Measurements from ENCODE around the gene ACOT11. TPM values are rescaled to one million over a fixed set of nuclear protein-coding genes. Genes with fewer than 3 reads are reported as not detected.

The ACOT11 gene
- polyA plus RNA-seq, 12 donors = 3.6 to 12.4 (median 6.5) TPM; not detected in 1

DNA sequence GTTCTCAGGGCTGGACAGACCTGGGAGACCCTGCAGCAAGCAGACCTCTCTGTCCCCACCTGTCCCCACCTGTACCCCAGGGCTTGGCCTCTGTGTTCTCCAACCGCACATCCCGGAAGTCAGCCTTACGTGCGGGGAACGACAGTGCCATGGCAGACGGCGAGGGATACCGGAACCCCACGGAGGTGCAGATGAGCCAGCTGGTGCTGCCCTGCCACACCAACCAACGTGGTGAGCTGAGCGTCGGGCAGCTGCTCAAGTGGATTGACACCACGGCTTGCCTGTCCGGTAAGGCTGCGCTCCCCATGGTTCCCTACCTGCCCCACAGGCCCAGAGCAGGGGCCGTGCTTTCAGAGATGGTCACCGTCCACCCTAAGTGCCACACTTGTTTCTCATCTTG lies 36.5 kb downstream of the ACOT11 start:
- no peak for DNase-seq

DNA sequence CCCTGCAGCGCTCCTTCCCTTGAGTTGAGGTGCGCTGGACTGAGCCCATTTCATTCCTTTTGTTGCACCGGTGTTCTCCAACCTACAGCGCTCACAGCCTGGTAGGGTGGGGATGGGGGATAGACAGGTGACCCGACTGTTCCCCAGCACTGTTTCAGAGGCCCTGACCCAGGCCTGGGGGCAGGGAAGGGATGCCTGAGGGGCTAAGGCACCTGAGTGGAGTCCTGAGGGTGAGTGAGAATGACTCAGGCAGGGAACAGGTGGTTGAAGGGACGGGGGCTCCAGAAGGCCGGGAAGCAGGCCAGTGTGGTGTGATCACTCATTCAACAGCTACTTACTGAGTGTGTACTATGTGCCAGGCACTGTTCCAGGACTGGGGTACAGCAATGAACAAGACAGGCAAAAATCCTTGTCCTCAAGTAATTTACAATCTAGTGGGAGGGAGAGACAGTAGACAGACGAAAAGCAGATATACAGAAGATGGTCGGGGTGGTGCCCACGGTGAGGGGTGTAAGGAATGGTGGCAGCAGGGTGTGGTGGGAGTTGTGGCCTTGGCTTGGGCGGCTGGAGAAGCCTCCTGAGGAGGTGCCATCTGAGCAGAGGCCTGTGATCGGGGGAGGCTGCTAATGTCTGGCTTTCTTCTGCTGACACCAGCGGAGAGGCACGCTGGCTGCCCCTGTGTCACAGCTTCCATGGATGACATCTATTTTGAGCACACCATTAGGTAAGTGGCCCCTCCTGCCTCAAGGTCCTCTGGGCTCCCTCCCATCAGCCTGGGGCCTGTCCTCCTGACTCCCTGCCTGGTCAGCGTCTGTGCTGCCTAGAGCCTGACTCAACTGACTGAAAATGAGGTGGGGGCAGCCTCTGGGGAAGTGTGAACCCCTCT lies 37.4 kb downstream of the ACOT11 start:
- no peak for DNase-seq

DNA sequence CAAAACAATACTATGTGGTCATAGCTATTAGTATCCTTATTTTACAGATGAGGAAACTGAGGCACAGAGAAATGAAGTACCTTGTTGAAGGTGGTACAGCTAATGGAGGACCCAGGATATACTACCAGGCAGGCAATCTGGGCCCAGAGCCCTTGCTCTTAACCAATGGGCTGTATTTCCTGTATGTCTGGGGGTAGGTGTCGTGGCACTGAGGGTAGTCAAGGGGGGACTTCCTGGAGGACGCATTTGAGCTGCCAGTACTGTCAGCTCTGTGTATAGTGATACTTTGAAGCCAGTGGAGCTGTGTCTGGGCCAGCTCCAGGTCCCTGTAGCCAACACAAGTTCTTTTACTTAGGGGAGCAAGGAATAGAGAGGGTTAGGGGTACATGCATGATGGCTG lies 40.3 kb downstream of the ACOT11 start:
- no peak for DNase-seq

DNA sequence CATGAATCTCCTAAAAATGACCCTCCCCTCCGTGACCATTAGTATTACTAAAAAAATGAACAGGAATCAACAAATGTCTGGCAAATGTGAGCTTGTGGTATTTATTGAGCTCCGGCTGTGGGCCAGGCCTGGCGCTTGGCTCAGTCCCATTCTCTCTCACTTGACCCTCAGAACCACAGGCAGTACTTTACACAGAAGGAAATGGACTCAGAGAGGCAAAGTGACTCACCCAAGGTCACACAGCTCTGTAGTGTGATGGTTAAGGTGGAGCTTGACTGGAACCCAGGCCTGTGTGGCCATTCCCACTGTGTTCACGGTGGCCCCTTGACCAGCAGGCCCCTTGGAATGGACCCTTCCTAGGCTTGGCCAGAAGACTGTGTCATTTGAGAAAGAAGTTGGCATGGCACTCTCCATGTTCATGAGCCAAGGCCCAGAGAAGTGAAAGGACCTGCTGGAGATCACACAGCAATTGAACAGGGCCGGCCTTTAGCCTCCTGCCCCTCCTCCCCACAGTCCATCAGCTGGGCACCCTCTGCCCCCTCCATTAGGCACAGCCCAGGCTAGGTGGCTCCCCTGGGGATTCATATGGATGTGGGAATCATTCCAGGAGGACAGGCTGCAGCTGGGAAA lies 43.2 kb downstream of the ACOT11 start:
- no peak for DNase-seq

DNA sequence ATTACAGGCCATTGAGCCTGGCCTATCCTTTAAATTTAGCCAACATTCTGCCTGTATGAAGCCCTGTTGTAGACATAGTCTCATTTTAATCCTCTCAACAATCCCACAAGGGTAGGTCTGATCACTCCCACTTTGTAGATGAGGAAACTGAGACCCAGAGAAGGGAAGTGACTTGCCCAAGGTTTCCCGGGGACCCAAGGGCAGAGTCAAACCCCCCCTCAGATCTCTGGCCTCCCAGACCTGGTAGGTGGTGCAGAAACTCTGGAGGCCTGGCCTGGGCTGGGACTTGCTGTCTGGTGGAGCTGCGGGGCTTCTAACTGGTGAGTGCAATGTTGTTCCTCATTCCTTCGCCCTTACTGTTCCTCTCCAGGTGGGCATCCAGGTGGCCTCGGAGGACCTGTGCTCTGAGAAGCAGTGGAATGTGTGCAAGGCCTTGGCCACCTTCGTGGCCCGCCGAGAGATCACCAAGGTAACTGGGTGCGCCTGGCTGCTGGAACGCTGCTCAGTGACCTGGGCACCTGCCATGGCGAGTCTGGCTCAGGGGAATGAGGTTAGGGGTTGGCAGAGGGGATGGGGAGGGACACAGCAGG lies 45.6 kb downstream of the ACOT11 start:
- DNase-seq = no peak

DNA sequence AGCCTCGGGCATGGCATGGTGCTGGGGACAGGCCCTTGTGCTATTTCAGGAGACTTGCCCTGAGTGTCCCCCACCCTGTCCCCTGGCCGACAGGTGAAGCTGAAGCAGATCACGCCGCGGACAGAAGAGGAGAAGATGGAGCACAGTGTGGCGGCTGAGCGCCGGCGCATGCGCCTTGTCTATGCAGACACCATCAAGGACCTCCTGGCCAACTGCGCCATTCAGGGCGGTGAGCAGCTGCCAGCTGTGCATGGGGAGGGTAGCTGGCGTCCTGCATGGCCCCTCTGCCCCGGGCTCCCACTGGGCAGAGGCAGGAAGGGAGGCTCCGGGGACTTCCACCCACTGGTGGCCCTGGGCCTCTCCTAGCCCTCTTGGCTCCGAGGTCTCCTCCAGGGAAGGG lies 46.4 kb downstream of the ACOT11 start:
- no peak for DNase-seq

DNA sequence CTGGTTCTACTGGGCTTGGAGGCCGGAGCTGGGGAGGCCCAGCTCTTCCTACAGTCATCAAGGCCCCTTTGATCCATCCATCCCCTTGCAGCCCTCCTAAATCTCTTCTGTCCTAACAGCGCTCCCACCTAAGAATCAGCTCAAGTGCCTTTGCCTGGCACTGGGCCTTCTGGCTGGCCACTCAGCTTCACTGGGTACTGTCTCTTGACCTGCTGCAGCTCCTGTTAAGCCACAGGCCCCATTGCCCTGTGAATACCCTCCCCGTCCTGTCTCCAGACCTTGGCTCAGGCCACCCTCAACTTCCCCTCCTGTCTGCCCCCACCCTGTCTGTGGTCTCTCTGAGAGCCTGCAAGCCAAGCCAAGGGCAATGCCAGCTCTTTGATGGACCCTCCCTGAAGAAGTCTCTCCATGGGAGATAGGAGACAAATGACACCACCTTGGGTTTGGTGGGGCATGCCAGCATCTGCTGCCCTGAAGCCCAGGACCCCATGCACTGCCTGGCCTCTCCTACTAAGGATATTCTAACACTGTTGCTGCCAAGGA lies 48.0 kb downstream of the ACOT11 start:
- DNase-seq = no peak

DNA sequence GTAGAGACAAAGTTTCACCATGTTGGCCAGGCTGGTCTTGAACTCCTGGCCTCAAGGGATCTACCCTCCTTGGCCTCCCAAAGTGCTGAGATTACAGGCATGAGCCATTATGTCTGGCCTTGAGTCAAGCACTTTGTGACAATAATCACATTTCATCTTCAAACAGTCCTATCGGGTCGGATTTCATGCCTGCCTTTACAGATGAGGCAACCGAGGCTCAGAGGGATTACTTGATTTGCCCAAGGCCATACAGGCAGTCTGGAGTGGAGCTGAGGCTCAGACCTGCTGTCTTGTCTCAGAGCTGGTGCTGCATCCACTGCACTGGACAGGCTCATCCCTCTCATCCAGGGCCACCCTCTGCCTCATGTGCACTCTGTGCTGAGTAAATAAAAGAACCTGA lies 48.7 kb downstream of the ACOT11 start:
- DNase-seq = no peak

DNA sequence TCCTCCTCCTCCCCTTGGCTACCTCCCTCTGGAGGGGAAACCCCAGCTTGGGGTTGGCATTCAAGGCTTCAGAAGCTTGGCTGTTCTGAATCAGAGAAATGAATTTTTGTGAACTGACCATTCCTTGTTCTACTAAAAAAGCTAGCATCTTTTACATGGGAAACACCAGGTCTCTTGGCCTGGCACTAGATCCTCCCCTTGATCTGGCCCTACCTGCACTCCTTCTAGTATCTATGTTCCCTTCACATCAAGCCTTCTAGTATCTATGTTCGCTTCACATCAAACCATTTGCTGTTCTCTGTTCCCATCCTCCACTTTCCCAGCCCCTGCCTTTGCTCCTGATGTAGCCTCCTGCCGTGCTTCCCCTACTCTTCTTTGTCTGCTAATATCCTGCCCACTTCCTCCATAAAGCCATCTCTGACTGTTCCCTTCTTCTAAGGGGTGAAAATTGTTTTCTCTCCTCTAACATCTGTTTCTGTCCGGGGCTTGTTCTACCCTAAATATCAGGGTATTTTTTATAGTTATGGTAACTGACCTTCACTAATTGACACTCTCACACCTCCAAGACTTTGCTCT lies 49.5 kb downstream of the ACOT11 start:
- no peak for DNase-seq

DNA sequence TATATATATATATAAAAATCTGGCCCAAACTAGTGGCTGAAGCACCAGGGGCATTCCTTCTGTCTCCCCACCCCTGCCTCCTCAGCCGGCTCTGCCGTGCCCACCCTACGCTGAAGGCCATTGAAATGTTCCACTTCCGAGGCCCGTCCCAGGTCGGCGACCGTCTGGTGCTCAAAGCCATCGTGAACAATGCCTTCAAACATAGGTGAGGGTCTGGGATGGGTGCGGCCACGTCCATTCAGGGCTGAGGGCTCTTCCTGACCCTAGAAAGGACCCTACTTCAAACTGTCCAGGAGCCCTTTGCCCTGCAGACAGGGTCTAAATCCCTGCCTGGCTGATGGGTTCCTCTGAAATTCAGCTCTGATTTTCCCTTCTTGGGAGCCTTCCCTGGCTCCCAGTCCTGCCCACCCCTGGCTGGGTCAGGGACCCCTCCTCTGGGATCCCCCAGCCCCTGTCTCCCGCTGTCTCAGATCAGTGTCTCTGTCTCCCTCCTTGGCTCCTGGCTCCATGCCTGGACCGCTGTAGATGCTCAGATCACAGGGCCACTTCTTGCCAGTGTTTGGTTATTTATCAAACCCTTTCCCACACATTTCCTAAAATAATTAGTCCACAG lies 51.3 kb downstream of the ACOT11 start:
- DNase-seq = no peak

DNA sequence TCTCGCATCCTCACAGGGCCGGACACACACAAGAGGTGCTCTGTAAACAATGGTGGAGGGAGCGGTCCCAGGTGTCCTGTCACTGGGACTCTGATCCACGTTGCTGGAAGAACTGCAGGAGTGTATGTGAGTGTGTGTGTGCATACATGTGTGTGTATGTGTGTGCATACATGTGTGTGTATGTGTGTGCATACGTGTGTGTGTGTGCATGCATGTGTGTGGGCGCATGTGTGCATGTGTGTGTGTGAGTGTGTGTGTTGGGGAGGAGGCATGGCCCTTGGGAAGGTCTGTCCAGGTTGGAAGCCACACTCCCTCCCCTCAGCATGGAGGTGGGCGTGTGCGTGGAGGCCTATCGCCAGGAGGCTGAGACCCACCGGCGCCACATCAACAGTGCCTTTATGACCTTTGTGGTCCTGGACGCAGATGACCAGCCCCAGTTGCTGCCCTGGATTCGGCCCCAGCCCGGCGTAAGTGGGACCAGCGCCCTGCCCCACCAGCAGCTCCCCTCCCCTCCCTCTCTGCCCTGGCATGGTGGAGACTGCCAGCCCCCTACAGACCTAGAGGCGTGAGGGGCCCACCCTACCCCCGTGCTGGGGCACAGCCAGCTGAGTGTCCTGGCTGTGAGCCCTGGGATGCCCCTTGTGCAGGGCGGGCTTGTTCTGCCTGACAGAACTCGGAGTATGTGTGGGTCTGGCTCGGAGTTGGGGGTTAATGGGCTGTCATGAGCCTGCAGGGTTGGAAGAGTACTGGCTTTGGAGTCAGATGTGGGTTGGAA lies 53.1 kb downstream of the ACOT11 start:
- no peak for DNase-seq

DNA sequence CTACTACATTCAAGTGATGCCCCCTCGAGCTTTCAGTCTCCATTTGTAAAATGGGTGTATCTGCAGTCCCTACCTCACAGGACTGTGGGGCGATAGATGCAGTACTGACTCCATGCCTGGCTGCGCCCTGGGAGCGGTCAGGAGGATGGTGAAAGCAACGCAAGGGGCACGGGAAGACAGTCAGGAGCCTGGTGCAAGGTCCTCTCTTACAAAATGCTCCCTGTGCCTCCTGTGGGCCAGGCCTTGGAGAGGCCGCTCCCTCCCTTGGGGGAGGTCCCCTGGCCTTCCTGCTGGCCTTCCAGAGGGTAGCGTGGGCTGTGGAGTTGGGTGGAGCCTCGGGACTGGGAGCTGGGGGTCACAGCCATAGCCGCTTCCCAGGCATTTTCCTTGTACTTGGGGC lies 53.7 kb downstream of the ACOT11 start:
- no peak for DNase-seq

DNA sequence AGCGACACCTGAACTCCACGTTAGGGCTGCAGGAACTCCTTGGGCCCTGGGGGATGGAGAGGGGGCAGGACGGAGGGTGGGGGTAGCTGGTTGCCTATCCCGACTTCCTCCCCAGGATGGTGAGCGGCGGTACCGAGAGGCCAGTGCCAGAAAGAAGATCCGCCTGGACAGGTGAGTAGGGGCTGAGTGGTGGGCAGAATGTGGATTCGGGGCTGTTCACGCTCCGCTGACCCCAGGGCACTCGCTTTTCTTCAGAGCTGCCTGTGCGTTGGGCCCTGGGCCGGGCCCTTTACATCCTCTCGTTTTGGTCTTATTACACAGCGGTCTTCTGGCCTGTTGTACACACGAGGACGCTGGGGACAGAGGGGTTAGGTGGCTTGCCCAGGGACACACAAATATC lies 54.5 kb downstream of the ACOT11 start:
- DNase-seq = no peak

DNA sequence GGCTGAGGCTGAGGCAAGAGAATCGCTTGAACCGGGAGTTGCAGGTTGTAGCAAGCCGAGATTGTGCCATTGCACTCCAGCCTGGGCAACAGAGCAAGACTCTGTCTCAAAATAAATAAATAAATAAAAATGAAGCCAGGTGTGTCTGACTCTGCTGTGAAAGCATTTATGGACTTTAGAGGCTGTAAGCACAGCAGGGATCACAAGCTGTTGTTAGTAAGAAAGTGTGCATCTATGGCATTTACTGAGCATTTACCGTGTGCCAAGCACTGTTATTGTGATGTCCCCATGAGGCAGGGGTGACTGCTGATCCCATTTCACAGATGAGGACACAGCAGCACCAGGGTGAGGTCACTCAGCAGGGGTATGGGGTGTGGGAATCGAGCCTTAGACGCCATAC lies 55.2 kb downstream of the ACOT11 start:
- DNase-seq = no peak

DNA sequence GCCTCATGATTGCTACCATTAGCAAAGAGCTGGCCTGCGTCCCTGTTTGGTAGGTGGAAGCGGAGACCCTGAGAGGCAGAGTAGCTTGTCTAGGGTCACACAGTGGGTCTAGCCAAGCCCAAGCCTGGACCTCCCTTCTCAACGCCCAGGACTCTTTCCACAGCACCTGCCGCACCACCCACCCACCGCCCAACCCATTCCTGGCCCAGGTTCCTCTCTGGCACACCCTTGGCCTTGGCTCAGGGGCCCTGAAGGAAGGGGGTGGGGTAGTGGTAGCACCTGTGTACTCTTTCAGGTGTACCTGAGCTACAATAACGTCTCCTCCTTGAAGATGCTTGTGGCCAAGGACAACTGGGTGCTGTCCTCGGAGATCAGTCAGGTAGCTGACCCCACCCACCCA lies 56.0 kb downstream of the ACOT11 start:
- DNase-seq = no peak

DNA sequence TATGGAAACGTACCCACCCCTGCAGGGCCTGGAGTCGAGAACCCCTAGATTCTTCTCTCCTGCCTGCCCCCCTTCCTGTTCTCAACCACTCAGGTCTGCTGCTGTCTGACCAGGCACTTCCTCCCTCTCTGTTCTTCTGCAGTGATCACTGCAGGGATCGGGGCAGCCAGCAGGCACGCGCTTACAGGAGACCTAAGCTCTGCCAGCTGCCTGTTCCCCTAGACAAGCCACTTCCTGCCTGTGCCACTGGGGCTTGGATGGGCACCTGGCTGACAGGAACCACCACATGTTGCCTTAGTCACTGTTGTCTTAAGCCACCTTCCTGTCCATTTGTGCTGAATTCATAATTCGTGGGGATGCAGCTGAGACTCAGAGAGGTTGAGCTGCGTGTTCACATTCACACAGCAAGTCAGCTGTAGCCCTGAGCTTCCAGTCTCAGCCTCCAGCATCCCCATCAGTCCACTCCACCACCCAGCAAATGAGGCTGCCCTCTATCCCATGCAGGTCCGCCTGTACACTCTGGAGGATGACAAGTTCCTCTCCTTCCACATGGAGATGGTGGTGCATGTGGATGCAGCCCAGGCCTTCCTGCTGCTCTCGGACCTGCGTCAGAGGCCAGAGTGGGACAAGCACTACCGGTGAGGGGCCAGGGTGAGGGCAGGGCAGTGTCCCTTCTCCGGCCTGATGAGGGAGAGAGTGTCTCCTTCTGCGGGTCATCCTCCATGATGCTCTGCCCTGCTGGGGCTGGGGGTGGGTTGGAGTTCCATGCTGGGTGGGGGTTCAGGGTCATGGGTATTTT lies 56.7 kb downstream of the ACOT11 start:
- no peak for DNase-seq

DNA sequence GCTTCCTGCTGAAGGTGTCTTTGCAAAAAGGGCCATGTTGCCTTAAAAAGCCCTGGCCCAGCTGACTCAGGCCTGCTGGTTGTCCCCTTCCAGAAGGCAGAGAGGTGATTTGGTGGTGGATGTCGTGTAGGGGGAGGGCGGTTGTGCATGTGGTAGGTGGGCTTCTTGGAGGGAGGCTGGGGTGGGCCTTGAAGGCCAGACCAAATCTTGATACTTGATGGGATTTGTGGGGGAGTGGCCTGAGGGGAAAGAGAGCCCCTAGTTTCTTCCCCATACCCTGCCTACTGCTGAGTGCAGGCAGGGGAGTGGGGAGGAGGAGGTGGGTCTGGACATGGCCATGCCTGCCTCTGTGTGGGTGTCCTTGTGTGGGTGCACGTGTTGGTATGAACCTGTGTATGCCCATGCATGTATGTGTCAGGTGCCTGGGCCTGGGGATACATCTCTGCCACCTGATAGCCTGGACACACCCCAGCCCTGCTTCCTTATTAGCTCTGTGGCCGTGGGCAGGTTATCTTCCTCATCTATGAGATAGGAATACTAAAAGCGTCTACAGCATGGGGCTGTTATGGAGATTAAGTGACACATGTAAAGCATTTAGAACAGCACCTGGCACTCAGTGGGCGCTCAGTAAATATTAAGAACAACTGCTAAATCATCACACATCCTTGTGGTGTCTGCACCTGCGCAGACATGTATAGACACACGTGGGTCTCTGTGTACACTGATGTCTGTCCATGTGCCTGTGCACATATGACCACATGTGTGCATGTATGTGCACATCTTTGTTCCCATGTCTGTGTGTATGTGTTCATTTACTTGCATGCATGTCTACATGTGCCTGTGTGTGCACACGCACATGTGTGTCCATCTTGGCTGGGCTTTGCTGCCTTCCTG lies 58.3 kb downstream of the ACOT11 start:
- DNase-seq = no peak

DNA sequence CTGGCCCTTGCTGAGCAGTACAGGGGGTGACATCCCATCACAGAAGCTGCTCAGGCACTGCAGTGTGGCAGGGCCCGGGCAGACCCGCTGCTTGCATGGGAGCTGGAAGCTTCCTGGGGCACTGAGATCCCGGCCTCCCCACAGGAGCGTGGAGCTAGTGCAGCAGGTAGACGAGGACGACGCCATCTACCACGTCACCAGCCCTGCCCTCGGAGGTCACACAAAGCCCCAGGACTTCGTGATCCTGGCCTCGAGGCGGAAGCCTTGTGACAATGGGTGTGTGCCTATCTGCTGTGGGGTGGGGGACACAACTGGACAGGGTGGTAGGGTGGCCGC lies 58.9 kb downstream of the ACOT11 start:
- no peak for DNase-seq

DNA sequence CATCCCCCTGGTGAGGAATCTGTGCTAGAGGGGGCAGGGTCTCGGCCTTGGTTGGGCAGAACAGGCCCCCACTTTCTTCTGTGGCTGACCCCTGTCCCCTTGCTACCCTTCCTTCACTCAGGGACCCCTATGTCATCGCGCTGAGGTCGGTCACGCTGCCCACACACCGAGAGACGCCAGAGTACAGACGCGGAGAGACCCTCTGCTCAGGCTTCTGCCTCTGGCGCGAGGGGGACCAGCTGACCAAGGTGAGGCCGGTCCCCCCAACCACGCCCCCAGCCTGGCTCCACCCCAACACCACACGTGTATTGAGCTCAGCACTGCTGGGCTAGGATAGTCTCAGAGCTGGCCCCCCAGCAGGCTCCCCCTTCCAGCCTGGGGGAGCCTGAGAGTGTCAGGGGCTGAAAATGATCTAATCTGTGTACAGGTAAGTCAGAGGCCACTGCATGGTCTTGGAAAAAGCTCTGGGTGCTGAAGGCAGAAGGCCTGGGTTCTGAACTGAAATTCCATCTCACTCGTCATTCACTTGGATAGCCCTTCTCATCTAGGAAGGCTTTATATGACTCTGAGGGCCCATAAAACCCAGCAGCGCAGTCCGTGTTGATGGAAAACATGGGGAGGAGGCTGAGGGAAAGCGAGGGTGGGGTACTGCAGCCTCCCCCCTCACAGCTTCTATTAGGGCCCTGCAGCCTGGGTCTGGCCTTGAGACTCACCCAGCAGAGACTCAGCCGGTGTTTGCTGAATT lies 60.0 kb downstream of the ACOT11 start:
- DNase-seq = no peak

All from muscle of arm (tissue), 12 donors.